Loucy (cell line): ENCODE measurements around the gene DNM3.

Experiments used
- H2AFZ ChIP-seq: fragments of 200-600 bp; sonication (generic); 2 replicates; pipeline ENCODE4 v1.6.0; 2016; ENCODE audit warnings: antibody characterized with exemption, mild to moderate bottlenecking, low read length, moderate library complexity
- H3F3A ChIP-seq: fragments of 200-600 bp; 2 replicates; pipeline ENCODE4 v1.6.0; 2016; ENCODE audit warnings: antibody characterized with exemption, low read depth, mild to moderate bottlenecking
- H3K27me3 ChIP-seq: fragments of 200-600 bp; sonication (generic); 2 replicates; pipeline ENCODE4 v1.6.1; 2014; ENCODE audit warnings: low read length, mild to moderate bottlenecking; ENCODE audit not compliant: insufficient read depth, poor library complexity, severe bottlenecking
- H3K36me3 ChIP-seq: fragments of 200-600 bp; sonication (generic); 2 replicates; pipeline ENCODE4 v1.6.1; 2016; ENCODE audit warnings: low read length; ENCODE audit not compliant: insufficient read depth
- H3K4me1 ChIP-seq: fragments of 200-600 bp; sonication (generic); 2 replicates; pipeline ENCODE4 v1.5.1; 2014; ENCODE audit warnings: low read length, mild to moderate bottlenecking; ENCODE audit not compliant: insufficient read depth, poor library complexity, severe bottlenecking
- H3K4me2 ChIP-seq: fragments of 200-600 bp; sonication (generic); 2 replicates; pipeline ENCODE4 v1.6.0; 2014; ENCODE audit warnings: antibody characterized with exemption, low read length, low read depth, mild to moderate bottlenecking; ENCODE audit not compliant: poor library complexity, severe bottlenecking
- H3K4me3 ChIP-seq: fragments of 200-600 bp; sonication (generic); 2 replicates; pipeline ENCODE4 v1.5.1; 2014; ENCODE audit warnings: low read length, mild to moderate bottlenecking, mixed read lengths; ENCODE audit not compliant: poor library complexity, severe bottlenecking
- H3K79me2 ChIP-seq: fragments of 200-600 bp; sonication (generic); 2 replicates; pipeline ENCODE4 v1.6.1; 2014; ENCODE audit warnings: low read length; ENCODE audit not compliant: insufficient read depth
- H3K9ac ChIP-seq: fragments of 200-600 bp; sonication (generic); 2 replicates; pipeline ENCODE4 v1.6.0; 2014; ENCODE audit warnings: mild to moderate bottlenecking, low read depth, low read length, moderate library complexity; ENCODE audit not compliant: poor library complexity, severe bottlenecking
- H3K9me2 ChIP-seq: fragments of 200-600 bp; sonication (generic); replicated peaks from 2 replicates; pipeline ENCODE4 v1.6.1; 2016; ENCODE audit warnings: low read depth, low read length, mixed read lengths
- H3K9me3 ChIP-seq: fragments of 200-600 bp; sonication (generic); 2 replicates; pipeline ENCODE4 v1.6.1; 2014; ENCODE audit warnings: mild to moderate bottlenecking, antibody characterized with exemption, low read length, low read depth; ENCODE audit not compliant: insufficient read depth
- H4K20me1 ChIP-seq: fragments of 200-600 bp; sonication (generic); 2 replicates; pipeline ENCODE4 v1.6.0; 2014; ENCODE audit warnings: antibody characterized with exemption, low read length, mild to moderate bottlenecking; ENCODE audit not compliant: insufficient read depth, poor library complexity, severe bottlenecking
- EZH2phosphoT487 ChIP-seq: fragments of 200-600 bp; IDR thresholded peaks from 2 replicates; pipeline ENCODE4 v1.6.1; 2018; ENCODE audit warnings: antibody characterized with exemption, mild to moderate bottlenecking, moderate library complexity, borderline replicate concordance
- TF ChIP-seq, protein P1 (sequence below): fragments of 200-600 bp; sonication (generic); conservative IDR thresholded peaks from 2 replicates; pipeline ENCODE4 v1.5.1; 2014; ENCODE audit warnings: mild to moderate bottlenecking, antibody characterized with exemption, low read length

The DNM3 gene

DNA sequence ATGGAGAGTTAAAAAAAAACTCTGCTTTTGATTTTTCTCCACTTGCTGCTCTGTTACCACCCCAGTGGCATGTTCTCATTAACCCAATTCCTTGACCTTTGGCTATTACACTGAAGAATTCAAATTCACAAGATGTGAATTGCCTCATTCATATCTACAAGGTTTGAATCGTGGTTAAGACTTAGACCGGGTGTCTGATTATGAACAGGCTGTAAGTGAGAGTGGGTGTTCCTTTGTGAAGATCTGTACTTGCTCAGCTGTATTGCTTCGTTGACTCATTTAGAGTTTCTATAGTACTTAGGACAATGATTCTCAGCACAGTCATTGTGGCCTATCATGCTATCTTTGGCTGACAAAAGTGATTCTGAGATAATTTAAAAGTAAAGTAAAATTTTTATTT, 36.4 kb downstream of the DNM3 start:
- no peak overlapping the region for H3K4me3 ChIP-seq
- no peaks in the 10 kb centered on the region for H3K27me3 ChIP-seq
- no peak overlapping the region for H3K9ac ChIP-seq
- no peaks in the 10 kb centered on the region for H3K79me2 ChIP-seq
- TF ChIP-seq, protein P1, sequence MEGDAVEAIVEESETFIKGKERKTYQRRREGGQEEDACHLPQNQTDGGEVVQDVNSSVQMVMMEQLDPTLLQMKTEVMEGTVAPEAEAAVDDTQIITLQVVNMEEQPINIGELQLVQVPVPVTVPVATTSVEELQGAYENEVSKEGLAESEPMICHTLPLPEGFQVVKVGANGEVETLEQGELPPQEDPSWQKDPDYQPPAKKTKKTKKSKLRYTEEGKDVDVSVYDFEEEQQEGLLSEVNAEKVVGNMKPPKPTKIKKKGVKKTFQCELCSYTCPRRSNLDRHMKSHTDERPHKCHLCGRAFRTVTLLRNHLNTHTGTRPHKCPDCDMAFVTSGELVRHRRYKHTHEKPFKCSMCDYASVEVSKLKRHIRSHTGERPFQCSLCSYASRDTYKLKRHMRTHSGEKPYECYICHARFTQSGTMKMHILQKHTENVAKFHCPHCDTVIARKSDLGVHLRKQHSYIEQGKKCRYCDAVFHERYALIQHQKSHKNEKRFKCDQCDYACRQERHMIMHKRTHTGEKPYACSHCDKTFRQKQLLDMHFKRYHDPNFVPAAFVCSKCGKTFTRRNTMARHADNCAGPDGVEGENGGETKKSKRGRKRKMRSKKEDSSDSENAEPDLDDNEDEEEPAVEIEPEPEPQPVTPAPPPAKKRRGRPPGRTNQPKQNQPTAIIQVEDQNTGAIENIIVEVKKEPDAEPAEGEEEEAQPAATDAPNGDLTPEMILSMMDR: no peak
- no peak for TF ChIP-seq EZH2phosphoT487
- H2AFZ ChIP-seq: no peak overlapping the region
- no peaks in the 10 kb centered on the region for H3K4me1 ChIP-seq
- H3F3A ChIP-seq: no peaks in the 10 kb centered on the region
- no peaks in the 10 kb centered on the region for H3K36me3 ChIP-seq
- H3K9me2 ChIP-seq: no peaks in the 10 kb centered on the region
- no peaks in the 10 kb centered on the region for H4K20me1 ChIP-seq
- H3K4me2 ChIP-seq: no peak overlapping the region
- no peaks in the 10 kb centered on the region for H3K9me3 ChIP-seq

DNA sequence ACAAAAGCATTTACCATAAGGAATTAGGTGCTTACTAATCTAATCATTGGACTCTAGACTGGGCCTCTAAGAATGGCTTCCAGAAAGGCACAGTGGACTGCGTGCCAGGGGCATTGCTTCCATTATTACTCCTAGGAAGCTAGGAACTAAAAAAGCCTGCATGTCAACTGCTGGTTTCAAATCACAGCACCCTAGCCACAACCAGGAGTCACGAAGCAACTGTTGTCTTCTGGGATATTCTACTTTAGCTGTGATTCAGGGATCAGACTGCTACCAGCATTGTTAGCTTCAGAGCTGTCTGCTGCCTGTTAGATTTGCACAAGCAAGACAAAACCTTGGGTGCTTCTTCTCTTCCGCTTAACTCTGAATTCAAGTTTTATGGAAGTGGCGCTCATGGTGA, 38.3 kb downstream of the DNM3 start:
- no peaks in the 10 kb centered on the region for H3K27me3 ChIP-seq
- no peak overlapping the region for H3K4me2 ChIP-seq
- H3K4me1 ChIP-seq: no peaks in the 10 kb centered on the region
- H3K9me3 ChIP-seq: no peaks in the 10 kb centered on the region
- H2AFZ ChIP-seq: no peak overlapping the region
- H3K9ac ChIP-seq: no peak overlapping the region
- no peak overlapping the region for H3K4me3 ChIP-seq
- no peak for TF ChIP-seq EZH2phosphoT487
- TF ChIP-seq, protein P1: no peak
- H3K36me3 ChIP-seq: no peaks in the 10 kb centered on the region
- H3K79me2 ChIP-seq: no peaks in the 10 kb centered on the region
- no peaks in the 10 kb centered on the region for H3K9me2 ChIP-seq
- no peaks in the 10 kb centered on the region for H4K20me1 ChIP-seq
- no peaks in the 10 kb centered on the region for H3F3A ChIP-seq

DNA sequence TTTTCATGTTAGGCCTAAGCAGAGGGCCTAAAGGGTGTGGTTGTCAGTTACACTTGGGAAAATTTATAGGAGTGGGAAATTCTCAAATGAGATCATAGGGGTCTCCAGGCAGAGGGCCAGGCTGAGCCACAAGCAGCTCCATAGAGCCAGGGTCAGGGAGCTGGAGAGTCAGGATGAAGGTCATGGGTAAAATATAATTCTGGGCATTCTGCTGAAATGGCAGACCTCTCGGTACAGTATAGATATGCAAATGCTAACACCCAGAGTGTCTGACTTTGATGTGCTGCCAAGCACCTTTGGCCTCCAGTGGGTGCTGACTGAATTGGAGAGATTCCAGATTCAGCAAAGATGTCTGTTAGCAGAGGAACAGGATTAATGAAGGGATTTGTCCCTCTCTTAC, 40.1 kb downstream of the DNM3 start:
- no peak overlapping the region for H3K4me2 ChIP-seq
- H3K79me2 ChIP-seq: no peaks in the 10 kb centered on the region
- no peaks in the 10 kb centered on the region for H3K9me3 ChIP-seq
- H3F3A ChIP-seq: no peaks in the 10 kb centered on the region
- H4K20me1 ChIP-seq: no peaks in the 10 kb centered on the region
- no peak overlapping the region for H3K9ac ChIP-seq
- H3K36me3 ChIP-seq: no peaks in the 10 kb centered on the region
- no peaks in the 10 kb centered on the region for H3K9me2 ChIP-seq
- H3K27me3 ChIP-seq: no peaks in the 10 kb centered on the region
- no peaks in the 10 kb centered on the region for H3K4me1 ChIP-seq
- no peak for TF ChIP-seq EZH2phosphoT487
- TF ChIP-seq, protein P1: no peak
- H2AFZ ChIP-seq: no peak overlapping the region
- H3K4me3 ChIP-seq: no peak overlapping the region
